ENCODE results near the gene THSD4. TPM values are rescaled to one million over a fixed set of nuclear protein-coding genes. Genes with fewer than 3 reads are reported as not detected.

Gene THSD4
- total and polyA plus RNA-seq, 9 of the 15 experiments (the other 6 are each of a cell fraction or from before 2014, with no cell fraction given): 0.04 TPM; not detected in 5

- TF ChIP-seq ZMIZ1 (IDR thresholded peaks at IDR 0.05; ENCODE audit: low read depth in 2 of 2, low read length in 2 of 2) (no peak), ZBTB7A (IDR thresholded peaks at IDR 0.05; ENCODE audit: borderline replicate concordance, control insufficient read depth, low read depth, low read length) (no peak), SIRT6 (IDR thresholded peaks at IDR 0.05; ENCODE audit: low read depth, low read length) (no peak)
Measured at GRCh38 chr15:71114066-71114680, 1.1 kb upstream of the THSD4 start (continued).

GRCh38 chr15:71115567-71116351 is 488 bp downstream of the THSD4 start:
- no TSS peak for BruUV-seq (replicated peaks)
- Histone ChIP-seq H3K9me3 (replicated peaks; ENCODE audit: control insufficient read depth, insufficient read depth, low read depth, low read length) (no peaks in the 10 kb centered on the region), H3K4me1 (replicated peaks in 1 of 2; ENCODE audit: control insufficient read depth in 2 of 2, insufficient read depth in 2 of 2, low read length in 2 of 2) (peaks cover 0 to 15% of the 10 kb centered on the region in 2 experiments; a peak in 2 of 5 replicates), H3K4me3 (peak overlapping the region; percentile 27), H3K36me3 (ENCODE audit: control insufficient read depth, insufficient read depth, low read length) (no peaks in the 10 kb centered on the region), H3K9me1 (ENCODE audit: control insufficient read depth, insufficient read depth, low read length) (no peaks in the 10 kb centered on the region), H4K20me1 (replicated peaks; ENCODE audit: control insufficient read depth, insufficient read depth, low read length) (0 out of 2 replicates have a peak, but pooled peaks cover 9% of the 10 kb centered on the region), H2AFZ (ENCODE audit: low read depth, low read length) (0 out of 2 replicates have a peak overlapping the region, but pooled peaks have one; percentile 66), H3K27ac (ENCODE audit: extremely low read depth, low read depth, low read length) (no peak overlapping the region), H3K9ac (ENCODE audit: insufficient read depth in 1 of 2, low read depth in 2 of 2, low read length in 2 of 2) (no peak overlapping the region; a peak in 1 of 4 replicates), H3K27me3 (ENCODE audit: control insufficient read depth in 2 of 2, insufficient read depth in 2 of 2, low read length in 2 of 2) (peaks cover 9 to 13% of the 10 kb centered on the region in 2 experiments; a peak in 3 of 5 replicates), H3K79me2 (ENCODE audit: control insufficient read depth, insufficient read depth, low read length) (no peaks in the 10 kb centered on the region), H3K4me2 (ENCODE audit: insufficient read depth, low read length) (peak overlapping the region; percentile 55; the same call in 1 of the 2 replicates)
- POLR2A ChIA-PET: no interaction called here
- TF ChIP-seq E2F6 (IDR thresholded peaks at IDR 0.05; ENCODE audit: borderline replicate concordance in 1 of 2, extremely low read depth in 1 of 2, insufficient read depth in 1 of 2, insufficient read length in 1 of 2, low read depth in 1 of 2, low read length in 1 of 2, poor library complexity in 1 of 2, severe bottlenecking in 1 of 2): peak; percentile 40 to 78
- TF ChIP-seq CTBP1 (IDR thresholded peaks at IDR 0.05; ENCODE audit: borderline replicate concordance): 0 out of 2 replicates have a peak, but pooled peaks have one; percentile 9
- TF ChIP-seq ZC3H11A (IDR thresholded peaks at IDR 0.05; ENCODE audit: low read depth, low read length): no peak
- TF ChIP-seq UBTF (IDR thresholded peaks at IDR 0.05; ENCODE audit: borderline replicate concordance in 1 of 2, low read depth in 2 of 2, low read length in 2 of 2): 0 out of 4 replicates have a peak, but pooled peaks of 1 of the 2 experiments have one; percentile 11
- CTCF ChIA-PET (ENCODE audit: low intra/inter-chr PET ratio): interaction anchor here (0.6 to 2.9 kb wide), 3 partner anchors 325 to 328 kb away, joined by 3 to 10 read pairs (median 3); no protein-coding TSS in a partner anchor
- 8% methylated on average over 35 of the region's 93 CpGs for WGBS (ENCODE audit: insufficient coverage, low coverage, missing lambda C conversion rate)
- DNase-seq (ENCODE audit: extremely low read depth in 1 of 4, low spot score in 3 of 4): peak in 1 of 4 experiments; percentile 55
- peak; percentile 46 for ATAC-seq
- no peak for FAIRE-seq
- intact Hi-C loops (cut with micrococcal nuclease): loop anchor here (5.0 kb wide), 1 partner anchor 327 kb away; no protein-coding TSS in a partner anchor
- in situ Hi-C loops (cut with MboI): loop anchor here (10.0 kb wide), 1 partner anchor 329 kb away; no protein-coding TSS in a partner anchor
